Fibroblast of villous mesenchyme (primary cell): ENCODE data around the gene AIRE. TPM values are rescaled to one million over a fixed set of nuclear protein-coding genes. Genes with fewer than 3 reads are reported as not detected.

ENCODE experiments used
- DNase-seq: peaks from one replicate; pipeline ENCODE4 v3.0.0-alpha.2; 2010; ENCODE audit warnings: low read depth
- H3K4me3 ChIP-seq: 2 replicates; pipeline ENCODE4 v1.5.1; 2011; ENCODE audit warnings: low read depth, mild to moderate bottlenecking, low read length
- total RNA-seq: library from RNA; depleted of rRNA; stranded (reverse); fragments of >200 nt; gene quantifications from 2 replicates; pipeline ENCODE4 v1.2.3, GENCODE V29; 2012
- TF ChIP-seq, protein P1 (sequence below): IDR thresholded peaks from 2 replicates; pipeline ENCODE4 v1.5.1; 2012; ENCODE audit warnings: low read depth, mild to moderate bottlenecking, low read length; ENCODE audit not compliant: insufficient read depth

Gene AIRE
- total RNA-seq, 1 donor: not detected

DNA sequence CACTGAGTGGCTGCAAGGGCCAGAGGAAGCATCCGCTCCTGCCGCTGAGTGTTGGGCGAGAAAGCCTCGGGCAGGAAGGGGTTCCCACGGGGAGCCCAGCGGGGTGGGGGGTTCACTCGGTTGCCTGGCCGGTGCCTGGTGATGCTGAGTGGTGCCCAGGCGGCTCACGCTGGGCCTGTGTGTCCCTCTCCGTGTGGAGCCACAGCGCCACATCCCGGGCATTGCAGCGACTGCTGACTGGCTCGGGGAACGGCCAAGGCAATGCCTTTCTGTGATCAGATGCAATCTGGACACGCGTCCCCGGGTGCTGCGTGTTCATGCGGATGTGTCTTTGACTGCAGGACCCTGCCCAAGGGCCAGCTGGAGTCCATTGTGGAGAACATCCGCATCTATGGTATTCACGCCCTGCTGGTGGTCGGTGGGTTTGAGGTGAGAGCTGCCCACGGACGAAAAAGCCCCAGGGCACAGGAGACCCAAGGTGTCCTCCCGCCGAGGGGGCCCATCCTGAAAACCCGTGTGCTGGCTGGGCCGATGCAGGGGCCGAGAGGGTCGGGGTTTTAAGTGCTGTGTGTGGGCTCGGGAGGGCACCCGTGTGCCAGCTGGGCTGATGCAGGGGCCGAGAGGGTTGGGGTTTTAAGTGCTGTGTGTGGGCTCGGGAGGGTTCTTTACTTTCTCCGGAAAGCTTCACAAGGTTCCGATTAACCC is 37.1 kb downstream of the AIRE start:
- DNase-seq: no peak
- TF ChIP-seq, protein P1, sequence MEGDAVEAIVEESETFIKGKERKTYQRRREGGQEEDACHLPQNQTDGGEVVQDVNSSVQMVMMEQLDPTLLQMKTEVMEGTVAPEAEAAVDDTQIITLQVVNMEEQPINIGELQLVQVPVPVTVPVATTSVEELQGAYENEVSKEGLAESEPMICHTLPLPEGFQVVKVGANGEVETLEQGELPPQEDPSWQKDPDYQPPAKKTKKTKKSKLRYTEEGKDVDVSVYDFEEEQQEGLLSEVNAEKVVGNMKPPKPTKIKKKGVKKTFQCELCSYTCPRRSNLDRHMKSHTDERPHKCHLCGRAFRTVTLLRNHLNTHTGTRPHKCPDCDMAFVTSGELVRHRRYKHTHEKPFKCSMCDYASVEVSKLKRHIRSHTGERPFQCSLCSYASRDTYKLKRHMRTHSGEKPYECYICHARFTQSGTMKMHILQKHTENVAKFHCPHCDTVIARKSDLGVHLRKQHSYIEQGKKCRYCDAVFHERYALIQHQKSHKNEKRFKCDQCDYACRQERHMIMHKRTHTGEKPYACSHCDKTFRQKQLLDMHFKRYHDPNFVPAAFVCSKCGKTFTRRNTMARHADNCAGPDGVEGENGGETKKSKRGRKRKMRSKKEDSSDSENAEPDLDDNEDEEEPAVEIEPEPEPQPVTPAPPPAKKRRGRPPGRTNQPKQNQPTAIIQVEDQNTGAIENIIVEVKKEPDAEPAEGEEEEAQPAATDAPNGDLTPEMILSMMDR: no peak
- no peak overlapping the region for H3K4me3 ChIP-seq

DNA sequence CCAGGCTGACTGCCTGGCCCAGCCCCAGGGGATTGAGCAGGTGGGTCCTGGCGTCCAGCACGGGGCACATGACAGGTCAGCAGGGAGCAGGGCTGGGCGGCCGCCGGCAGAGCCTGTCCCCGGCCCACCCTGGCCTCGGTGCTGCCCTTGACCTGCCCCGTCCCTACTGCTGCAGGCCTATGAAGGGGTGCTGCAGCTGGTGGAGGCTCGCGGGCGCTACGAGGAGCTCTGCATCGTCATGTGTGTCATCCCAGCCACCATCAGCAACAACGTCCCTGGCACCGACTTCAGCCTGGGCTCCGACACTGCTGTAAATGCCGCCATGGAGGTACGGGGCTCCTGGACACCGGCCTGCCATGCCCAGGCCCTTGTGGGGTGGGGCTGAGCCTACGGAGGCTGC is 37.9 kb downstream of the AIRE start:
- no peak for DNase-seq
- TF ChIP-seq, protein P1: no peak
- no peak overlapping the region for H3K4me3 ChIP-seq

DNA sequence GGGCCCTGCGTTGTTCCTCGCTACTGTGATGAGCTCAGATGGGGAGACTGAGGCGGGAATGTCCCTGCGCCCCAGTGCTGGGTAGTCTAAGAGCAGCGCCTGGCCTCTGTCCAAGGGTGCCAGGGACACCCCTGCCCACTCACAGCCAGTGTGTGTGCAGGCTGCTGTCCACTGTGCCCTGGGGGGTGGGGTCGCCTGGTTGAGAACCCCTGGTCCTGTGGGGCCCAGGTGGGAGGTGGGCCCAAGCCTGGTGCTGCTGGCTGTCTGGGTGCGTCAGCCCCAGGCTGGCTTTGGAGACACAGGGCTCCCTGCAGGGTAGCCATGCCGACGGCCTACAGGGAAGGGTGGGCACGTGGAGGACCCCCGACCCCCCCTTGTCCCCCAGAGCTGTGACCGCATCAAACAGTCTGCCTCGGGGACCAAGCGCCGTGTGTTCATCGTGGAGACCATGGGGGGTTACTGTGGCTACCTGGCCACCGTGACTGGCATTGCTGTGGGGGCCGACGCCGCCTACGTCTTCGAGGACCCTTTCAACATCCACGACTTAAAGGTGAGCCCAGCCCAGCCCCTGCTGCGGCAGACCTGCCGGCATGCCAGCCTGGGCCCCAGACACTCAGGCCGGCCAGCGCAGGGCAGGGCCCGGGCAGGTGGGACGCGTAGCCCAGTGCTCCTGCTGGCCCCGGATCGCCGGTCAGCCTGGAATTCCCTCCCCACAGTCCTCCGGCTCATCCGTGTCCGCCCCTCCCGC is 38.6 kb downstream of the AIRE start:
- no peak for DNase-seq
- TF ChIP-seq, protein P1: no peak
- no peak overlapping the region for H3K4me3 ChIP-seq

DNA sequence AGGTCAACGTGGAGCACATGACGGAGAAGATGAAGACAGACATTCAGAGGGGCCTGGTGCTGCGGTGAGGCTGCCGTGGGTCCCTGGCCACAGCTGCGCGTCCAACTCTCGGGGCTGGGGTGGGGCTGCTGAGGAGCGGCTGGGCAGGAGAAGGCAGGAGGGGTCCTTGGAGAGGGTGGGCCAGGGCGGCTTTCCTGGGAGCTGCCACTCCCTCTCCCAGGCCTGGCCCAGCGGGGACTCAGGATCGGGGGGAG is 39.1 kb downstream of the AIRE start:
- no peak for DNase-seq
- H3K4me3 ChIP-seq: no peak overlapping the region
- TF ChIP-seq, protein P1: no peak

DNA sequence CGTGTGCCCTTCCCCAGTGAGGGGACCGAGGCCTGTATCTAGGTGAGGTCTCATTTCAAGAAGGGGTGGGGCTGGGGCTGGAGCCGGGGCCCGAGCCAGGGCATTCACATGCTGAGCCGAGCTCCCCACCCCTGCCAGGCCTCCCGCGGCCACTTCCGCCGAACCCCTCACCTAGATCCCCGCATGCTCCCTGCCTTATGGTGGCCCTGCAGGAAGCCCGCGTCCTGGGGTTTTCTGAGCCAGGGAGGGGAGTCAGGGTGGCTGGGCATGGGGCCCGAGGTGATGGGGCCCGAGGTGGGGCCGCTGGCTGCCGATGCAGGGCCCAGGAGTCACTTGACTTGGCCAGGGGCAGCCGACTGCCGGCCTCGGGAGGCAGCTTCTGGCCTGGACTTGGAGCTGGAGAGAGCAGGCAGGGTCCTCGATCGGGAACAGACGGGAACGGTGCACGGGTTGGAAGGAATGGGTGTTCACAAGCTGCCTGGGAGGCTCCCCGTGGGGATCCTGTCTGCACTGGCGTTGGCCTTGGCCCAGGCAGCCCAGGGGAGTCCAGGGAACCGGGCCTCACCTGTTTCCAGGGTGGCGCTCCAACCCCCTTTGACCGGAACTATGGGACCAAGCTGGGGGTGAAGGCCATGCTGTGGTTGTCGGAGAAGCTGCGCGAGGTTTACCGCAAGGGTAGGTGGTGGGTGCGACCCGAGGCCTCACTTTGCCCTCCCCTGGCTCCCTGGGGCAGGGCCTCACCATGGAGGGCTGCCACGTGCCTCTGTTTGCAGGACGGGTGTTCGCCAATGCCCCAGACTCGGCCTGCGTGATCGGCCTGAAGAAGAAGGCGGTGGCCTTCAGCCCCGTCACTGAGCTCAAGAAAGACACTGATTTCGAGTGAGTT is 40.0 kb downstream of the AIRE start:
- no peak for DNase-seq
- TF ChIP-seq, protein P1: no peak
- no peak overlapping the region for H3K4me3 ChIP-seq

DNA sequence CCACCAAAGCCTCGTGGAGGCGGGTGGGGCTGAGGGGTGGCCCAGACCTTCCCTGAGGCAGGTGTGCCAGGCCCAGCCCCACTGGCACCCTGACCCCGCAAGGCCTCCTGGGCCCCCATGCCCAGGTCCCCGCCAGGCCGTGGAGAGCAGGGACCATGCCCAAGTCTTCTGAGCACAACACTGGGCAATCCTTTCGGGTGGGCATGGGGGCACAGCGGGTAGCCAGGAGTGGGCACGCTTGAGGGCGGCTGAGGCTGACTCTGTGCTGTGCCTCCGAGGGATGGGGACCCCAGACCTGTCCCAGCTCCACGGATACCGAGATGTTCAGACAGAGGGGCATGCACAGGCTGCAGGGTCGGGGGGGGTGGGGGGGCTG is 40.6 kb downstream of the AIRE start:
- TF ChIP-seq, protein P1: no peak
- no peak for DNase-seq

More for the DNA sequence above, 40.6 kb downstream of the AIRE start:
- no peak overlapping the region for H3K4me3 ChIP-seq
